Measurements from ENCODE around the gene NCBP3. TPM values are rescaled to one million over a fixed set of nuclear protein-coding genes. Genes with fewer than 3 reads are reported as not detected.

Gene NCBP3
- total RNA-seq, 1 experiment from 2014 or later, result 58.5 TPM

- TF ChIP-seq CTCF (conservative IDR thresholded peaks at IDR 0.05) (no peak), EZH2 (IDR thresholded peaks at IDR 0.05; ENCODE audit: low read depth) (no peak)
- DNase-seq, result no peak
- Histone ChIP-seq H3K9me3 (ENCODE audit: insufficient read depth, low read depth) (no peaks in the 10 kb centered on the region), H3K4me3 (no peak overlapping the region), H4K20me1 (ENCODE audit: insufficient read depth) (no peaks in the 10 kb centered on the region), H3K79me2 (ENCODE audit: low read depth) (no peaks in the 10 kb centered on the region), H2AFZ (no peak overlapping the region), H3K27me3 (ENCODE audit: insufficient read depth, low read depth) (no peaks in the 10 kb centered on the region), H3K4me1 (replicated peaks; ENCODE audit: insufficient read depth) (no peaks in the 10 kb centered on the region), H3F3A (ENCODE audit: insufficient read depth, low read depth) (no peaks in the 10 kb centered on the region), H3K27ac (no peak overlapping the region), H3K4me2 (no peak overlapping the region), H3K36me3 (ENCODE audit: low read depth) (no peaks in the 10 kb centered on the region), H3K9me2 (ENCODE audit: insufficient read depth) (no peaks in the 10 kb centered on the region)
- intact Hi-C loops (cut with micrococcal nuclease; ENCODE audit: unreplicated experiment), result no loop called here
- POLR2A ChIA-PET (ENCODE audit: unreplicated experiment), result no interaction called here
- BruUV-seq (replicated peaks), result no TSS peak
- CTCF ChIA-PET, result interaction anchor here (0.7 kb wide), 1 partner anchor 27 kb away, joined by 3 read pairs; the partner anchor contains the start of gene CAMKK1
Observed at GRCh38 chr17:3865176-3865575, 19.1 kb upstream of the NCBP3 start.

- DNase-seq, result no peak
- POLR2A ChIA-PET (ENCODE audit: unreplicated experiment), result no interaction called here
- H3K4me2 ChIP-seq, result no peak overlapping the region
- no peak overlapping the region for H3K27ac ChIP-seq
- H3F3A ChIP-seq (ENCODE audit: insufficient read depth, low read depth), result no peaks in the 10 kb centered on the region
- H3K27me3 ChIP-seq (ENCODE audit: insufficient read depth, low read depth), result no peaks in the 10 kb centered on the region
- no peaks in the 10 kb centered on the region for H3K79me2 ChIP-seq (ENCODE audit: low read depth)
- CTCF ChIA-PET, result no interaction called here
- H3K4me1 ChIP-seq (replicated peaks; ENCODE audit: insufficient read depth), result no peaks in the 10 kb centered on the region
- no peaks in the 10 kb centered on the region for H3K9me3 ChIP-seq (ENCODE audit: insufficient read depth, low read depth)
- H4K20me1 ChIP-seq (ENCODE audit: insufficient read depth), result no peaks in the 10 kb centered on the region
- H2AFZ ChIP-seq, result no peak overlapping the region
- TF ChIP-seq EZH2 (IDR thresholded peaks at IDR 0.05; ENCODE audit: low read depth), result no peak
- no peak for TF ChIP-seq CTCF (conservative IDR thresholded peaks at IDR 0.05)
- BruUV-seq (replicated peaks), result no TSS peak
- no peaks in the 10 kb centered on the region for H3K36me3 ChIP-seq (ENCODE audit: low read depth)
- no peak overlapping the region for H3K4me3 ChIP-seq
- intact Hi-C loops (cut with micrococcal nuclease; ENCODE audit: unreplicated experiment), result loop anchor here (5.0 kb wide), 1 partner anchor 548 kb away; no protein-coding TSS in a partner anchor
- H3K9me2 ChIP-seq (ENCODE audit: insufficient read depth), result no peaks in the 10 kb centered on the region
Observed at GRCh38 chr17:3864534-3864933, 18.5 kb upstream of the NCBP3 start.

GRCh38 chr17:3861761-3862681 is 16.0 kb upstream of the NCBP3 start:
- CTCF ChIA-PET, result interaction anchor here (1.5 kb wide), 1 partner anchor 16 kb away, joined by 4 read pairs; the partner anchor contains the start of gene NCBP3

More at GRCh38 chr17:3861761-3862681, 16.0 kb upstream of the NCBP3 start:
- H3K4me2 ChIP-seq, result no peak overlapping the region
- no peaks in the 10 kb centered on the region for H3K27me3 ChIP-seq (ENCODE audit: insufficient read depth, low read depth)
- no peak for DNase-seq
- no peaks in the 10 kb centered on the region for H3K9me2 ChIP-seq (ENCODE audit: insufficient read depth)
- H3K9me3 ChIP-seq (ENCODE audit: insufficient read depth, low read depth), result no peaks in the 10 kb centered on the region
- POLR2A ChIA-PET (ENCODE audit: unreplicated experiment), result no interaction called here
- H2AFZ ChIP-seq, result no peak overlapping the region
- no peak overlapping the region for H3K27ac ChIP-seq
- H4K20me1 ChIP-seq (ENCODE audit: insufficient read depth), result no peaks in the 10 kb centered on the region
- no peaks in the 10 kb centered on the region for H3K36me3 ChIP-seq (ENCODE audit: low read depth)
- H3K79me2 ChIP-seq (ENCODE audit: low read depth), result no peaks in the 10 kb centered on the region
- no TSS peak for BruUV-seq (replicated peaks)
- H3K4me1 ChIP-seq (replicated peaks; ENCODE audit: insufficient read depth), result no peaks in the 10 kb centered on the region
- H3F3A ChIP-seq (ENCODE audit: insufficient read depth, low read depth), result no peaks in the 10 kb centered on the region
- TF ChIP-seq CTCF (conservative IDR thresholded peaks at IDR 0.05) (no peak), EZH2 (IDR thresholded peaks at IDR 0.05; ENCODE audit: low read depth) (no peak)
- intact Hi-C loops (cut with micrococcal nuclease; ENCODE audit: unreplicated experiment), result loop anchor here (2.0 to 5.0 kb wide), 2 partner anchors 213 to 550 kb away; no protein-coding TSS in a partner anchor
- H3K4me3 ChIP-seq, result no peak overlapping the region
